Embryonic facial prominence (tissue), 1 donor: Measurements from ENCODE around the gene TRAF4.
"Not testable (repeated sequence)": the region's sequence is repeated elsewhere in the genome, so short reads cannot be mapped to it uniquely, and the experiment has no call there.

Experiments used
- DNase-seq: peaks from one replicate; pipeline ENCODE4 v3.0.0-alpha.2; 2016; ENCODE audit errors: extremely low spot score

The TRAF4 gene

GRCh38 chr17:28792877-28793661 is 49.3 kb downstream of the TRAF4 start:
- no peak for DNase-seq

GRCh38 chr17:28794846-28795441 is 51.1 kb downstream of the TRAF4 start:
- not testable (repeated sequence) for DNase-seq

- no peak for DNase-seq
Measured at GRCh38 chr17:28796062-28796461, 52.3 kb downstream of the TRAF4 start.
